A549 (cell line): Measurements from ENCODE around the gene RASA3.

Experiments used
- CEBPB ChIP-seq, 2 experiments: fragments of >200 bp in 1 of 2; sonication (Bioruptor Twin) in 1 of 2; formaldehyde crosslinking in 1 of 2; IDR thresholded peaks; 2 replicates each; pipeline ENCODE4 v1.6.1; 2012 to 2016
- EHF ChIP-seq: fragments of 250-450 bp; sonication (Bioruptor Pico); IDR thresholded peaks from 2 replicates; pipeline ENCODE4 v1.5.0; 2020; ENCODE audit warnings: mild to moderate bottlenecking
- EP300 ChIP-seq, 2 experiments: fragments of >200 bp; sonication (Bioruptor Twin); formaldehyde crosslinking; IDR thresholded peaks; 2 replicates in 1 of 2; 3 replicates in 1 of 2; pipeline ENCODE4 v1.6.1; 2016 to 2017
- KDM1A ChIP-seq: fragments of 200-600 bp; sonication (generic); IDR thresholded peaks from 2 replicates; pipeline ENCODE4 v1.6.1; 2016; ENCODE audit warnings: low read depth, mild to moderate bottlenecking
- MAZ ChIP-seq: fragments of 150-350 bp; IDR thresholded peaks from 2 replicates; pipeline ENCODE4 v1.6.1; 2014; ENCODE audit warnings: antibody characterized with exemption, low read depth, low read length, borderline replicate concordance
- NPAS2 ChIP-seq: fragments of 250-450 bp; sonication (Bioruptor Pico); IDR thresholded peaks from 2 replicates; pipeline ENCODE4 v1.8.0; 2022; ENCODE audit warnings: mild to moderate bottlenecking, moderate library complexity, borderline replicate concordance
- POLR2A ChIP-seq: IDR thresholded peaks from 2 replicates; pipeline ENCODE4 v1.6.1; 2012; ENCODE audit warnings: mild to moderate bottlenecking, low read length
- POLR2AphosphoS2 ChIP-seq: conservative IDR thresholded peaks from 2 replicates; pipeline ENCODE4 v1.6.1; 2012; ENCODE audit warnings: low read length, improper control_type of control experiment, inconsistent platforms
- SMC3 ChIP-seq: fragments of >200 bp; sonication (Bioruptor Twin); formaldehyde crosslinking; IDR thresholded peaks from 3 replicates; pipeline ENCODE4 v1.6.1; 2018; ENCODE audit warnings: inconsistent platforms
- ZFP36 ChIP-seq: fragments of 450-650 bp; IDR thresholded peaks from 2 replicates; pipeline ENCODE4 v1.6.1; 2014; ENCODE audit warnings: borderline replicate concordance; ENCODE audit not compliant: partially characterized antibody
- TF ChIP-seq, protein P1 (sequence below): fragments of >200 bp; sonication (Bioruptor Twin); formaldehyde crosslinking; IDR thresholded peaks from 3 replicates; pipeline ENCODE4 v1.5.1; 2016
- TF ChIP-seq, protein P2 (sequence below): fragments of 450-650 bp; IDR thresholded peaks from 2 replicates; pipeline ENCODE4 v1.6.1; 2014; ENCODE audit warnings: antibody characterized with exemption
- TF ChIP-seq, protein P3 (sequence below): IDR thresholded peaks from 2 replicates; pipeline ENCODE4 v1.6.1; 2012
- TF ChIP-seq, protein P4 (sequence below): IDR thresholded peaks from 2 replicates; pipeline ENCODE4 v1.6.1; 2012

DNA sequence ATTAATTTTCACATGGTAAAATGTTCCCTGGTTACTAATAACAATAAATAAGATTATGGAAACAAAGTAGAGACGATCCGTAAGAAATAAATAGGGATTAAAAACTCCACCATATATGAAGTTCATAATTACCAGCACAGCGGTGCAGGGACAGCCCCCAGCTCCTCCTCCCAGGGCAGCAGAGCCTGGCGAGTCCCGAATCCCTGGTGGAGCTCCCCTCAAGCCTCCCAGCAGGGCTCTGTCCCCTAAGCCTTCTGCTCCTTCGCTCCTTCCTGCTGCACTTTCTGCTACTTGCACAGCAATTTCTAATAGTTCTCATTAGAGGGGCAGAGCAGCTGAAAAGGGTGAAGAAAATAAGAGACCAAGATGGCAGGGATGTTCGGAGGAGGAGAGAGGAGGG, 43.6 kb downstream of the RASA3 start:
- TF ChIP-seq, protein P1, sequence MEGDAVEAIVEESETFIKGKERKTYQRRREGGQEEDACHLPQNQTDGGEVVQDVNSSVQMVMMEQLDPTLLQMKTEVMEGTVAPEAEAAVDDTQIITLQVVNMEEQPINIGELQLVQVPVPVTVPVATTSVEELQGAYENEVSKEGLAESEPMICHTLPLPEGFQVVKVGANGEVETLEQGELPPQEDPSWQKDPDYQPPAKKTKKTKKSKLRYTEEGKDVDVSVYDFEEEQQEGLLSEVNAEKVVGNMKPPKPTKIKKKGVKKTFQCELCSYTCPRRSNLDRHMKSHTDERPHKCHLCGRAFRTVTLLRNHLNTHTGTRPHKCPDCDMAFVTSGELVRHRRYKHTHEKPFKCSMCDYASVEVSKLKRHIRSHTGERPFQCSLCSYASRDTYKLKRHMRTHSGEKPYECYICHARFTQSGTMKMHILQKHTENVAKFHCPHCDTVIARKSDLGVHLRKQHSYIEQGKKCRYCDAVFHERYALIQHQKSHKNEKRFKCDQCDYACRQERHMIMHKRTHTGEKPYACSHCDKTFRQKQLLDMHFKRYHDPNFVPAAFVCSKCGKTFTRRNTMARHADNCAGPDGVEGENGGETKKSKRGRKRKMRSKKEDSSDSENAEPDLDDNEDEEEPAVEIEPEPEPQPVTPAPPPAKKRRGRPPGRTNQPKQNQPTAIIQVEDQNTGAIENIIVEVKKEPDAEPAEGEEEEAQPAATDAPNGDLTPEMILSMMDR: no peak
- TF ChIP-seq POLR2AphosphoS2 (no peak), KDM1A (no peak), EHF (no peak), ZFP36 (no peak), CEBPB (IDR thresholded peaks at IDR 0.05) (no peak), EP300 (IDR thresholded peaks at IDR 0.05) (no peak), SMC3 (no peak), POLR2A (no peak), MAZ (no peak), NPAS2 (CRISPR knock-in tag) (no peak)
- TF ChIP-seq, protein P2, sequence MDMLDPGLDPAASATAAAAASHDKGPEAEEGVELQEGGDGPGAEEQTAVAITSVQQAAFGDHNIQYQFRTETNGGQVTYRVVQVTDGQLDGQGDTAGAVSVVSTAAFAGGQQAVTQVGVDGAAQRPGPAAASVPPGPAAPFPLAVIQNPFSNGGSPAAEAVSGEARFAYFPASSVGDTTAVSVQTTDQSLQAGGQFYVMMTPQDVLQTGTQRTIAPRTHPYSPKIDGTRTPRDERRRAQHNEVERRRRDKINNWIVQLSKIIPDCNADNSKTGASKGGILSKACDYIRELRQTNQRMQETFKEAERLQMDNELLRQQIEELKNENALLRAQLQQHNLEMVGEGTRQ: no peak
- TF ChIP-seq, protein P3, sequence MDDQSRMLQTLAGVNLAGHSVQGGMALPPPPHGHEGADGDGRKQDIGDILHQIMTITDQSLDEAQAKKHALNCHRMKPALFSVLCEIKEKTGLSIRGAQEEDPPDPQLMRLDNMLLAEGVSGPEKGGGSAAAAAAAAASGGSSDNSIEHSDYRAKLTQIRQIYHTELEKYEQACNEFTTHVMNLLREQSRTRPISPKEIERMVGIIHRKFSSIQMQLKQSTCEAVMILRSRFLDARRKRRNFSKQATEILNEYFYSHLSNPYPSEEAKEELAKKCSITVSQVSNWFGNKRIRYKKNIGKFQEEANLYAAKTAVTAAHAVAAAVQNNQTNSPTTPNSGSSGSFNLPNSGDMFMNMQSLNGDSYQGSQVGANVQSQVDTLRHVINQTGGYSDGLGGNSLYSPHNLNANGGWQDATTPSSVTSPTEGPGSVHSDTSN: no peak
- TF ChIP-seq, protein P4, sequence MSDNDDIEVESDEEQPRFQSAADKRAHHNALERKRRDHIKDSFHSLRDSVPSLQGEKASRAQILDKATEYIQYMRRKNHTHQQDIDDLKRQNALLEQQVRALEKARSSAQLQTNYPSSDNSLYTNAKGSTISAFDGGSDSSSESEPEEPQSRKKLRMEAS: no peak
